Keratinocyte (primary cell): ENCODE measurements around the gene ERC2. TPM values are rescaled to one million over a fixed set of nuclear protein-coding genes. Genes with fewer than 3 reads are reported as not detected.

Experiments used
- DNase-seq: peaks from one replicate; pipeline ENCODE4 v3.0.0-alpha.2; 2011; ENCODE audit warnings: low read depth, missing footprints, low spot score
- FAIRE-seq: peaks from 2 replicates; lab custom pipeline; 2011; peaks lifted over from hg19 to GRCh38; lab: Jason Lieb, UNC
- H2AFZ ChIP-seq: 2 replicates; pipeline ENCODE4 v1.6.0; 2012; ENCODE audit warnings: low read length, control low read depth, inconsistent platforms; ENCODE audit not compliant: control insufficient read depth
- H3K27ac ChIP-seq: 2 replicates; pipeline ENCODE4 v1.5.1; 2011; ENCODE audit warnings: low read length; ENCODE audit not compliant: control insufficient read depth, insufficient read depth
- H3K27me3 ChIP-seq: 3 replicates; pipeline ENCODE4 v1.6.0; 2011; ENCODE audit warnings: low read length; ENCODE audit not compliant: control insufficient read depth, insufficient read depth; ENCODE audit errors: extremely low read depth
- H3K36me3 ChIP-seq, 2 experiments: 2 replicates in 1 of 2; 3 replicates in 1 of 2; pipeline ENCODE4 v1.5.1; 2011; ENCODE audit warnings: low read length in 2 of 2, mild to moderate bottlenecking in 1 of 2; ENCODE audit not compliant: control insufficient read depth in 2 of 2, insufficient read depth in 2 of 2; ENCODE audit errors: extremely low read depth in 1 of 2
- H3K4me1 ChIP-seq: 3 replicates; pipeline ENCODE4 v1.5.1; 2011; ENCODE audit warnings: low read length; ENCODE audit not compliant: control insufficient read depth, insufficient read depth; ENCODE audit errors: extremely low read depth
- H3K4me2 ChIP-seq: 3 replicates; pipeline ENCODE4 v1.6.0; 2011; ENCODE audit warnings: low read depth, low read length; ENCODE audit not compliant: control insufficient read depth, insufficient read depth; ENCODE audit errors: extremely low read depth
- H3K4me3 ChIP-seq, 3 experiments: fragments of 200-600 bp in 1 of 3; sonication (generic) in 1 of 3; 2 replicates in 2 of 3; 3 replicates in 1 of 3; pipeline ENCODE4 v1.5.1; 2011 to 2016; ENCODE audit warnings: low read length in 3 of 3, mild to moderate bottlenecking in 3 of 3, control low read depth in 2 of 3, inconsistent platforms in 1 of 3, low read depth in 1 of 3, mixed read lengths in 1 of 3, mixed run types in 1 of 3, moderate library complexity in 1 of 3; ENCODE audit not compliant: control insufficient read depth in 2 of 3, insufficient read depth in 2 of 3; ENCODE audit errors: extremely low read depth in 1 of 3
- H3K79me2 ChIP-seq: 2 replicates; pipeline ENCODE4 v1.6.0; 2012; ENCODE audit warnings: low read length; ENCODE audit not compliant: control insufficient read depth, insufficient read depth
- H3K9ac ChIP-seq: 3 replicates; pipeline ENCODE4 v1.6.0; 2011; ENCODE audit warnings: low read length; ENCODE audit not compliant: control insufficient read depth, insufficient read depth; ENCODE audit errors: extremely low read depth
- H3K9me1 ChIP-seq: 3 replicates; pipeline ENCODE4 v1.6.0; 2011; ENCODE audit warnings: low read length; ENCODE audit not compliant: control insufficient read depth, insufficient read depth; ENCODE audit errors: extremely low read depth
- H3K9me3 ChIP-seq: 2 replicates; pipeline ENCODE4 v1.5.1; 2012; ENCODE audit warnings: low read depth, low read length; ENCODE audit not compliant: control insufficient read depth
- H4K20me1 ChIP-seq: 3 replicates; pipeline ENCODE4 v1.6.0; 2011; ENCODE audit warnings: low read length; ENCODE audit not compliant: control insufficient read depth, insufficient read depth; ENCODE audit errors: extremely low read depth
- EZH2 ChIP-seq: IDR thresholded peaks from one replicate; pipeline ENCODE4 v1.6.1; 2012; ENCODE audit warnings: inconsistent platforms, mild to moderate bottlenecking, low read length, moderate library complexity
- dilution Hi-C: fragments of 300-500 bp; cut with MboI; formaldehyde crosslinking; loops from one replicate; pipeline ENCODE4 v1.7.0; 2020; ENCODE audit warnings: low sequenced_read_pairs; ENCODE audit not compliant: extremely low pct_ligation_motif_present
- polyA plus RNA-seq, 5 experiments: library from polyadenylated mRNA; depleted of rRNA in 3 of 5; stranded (reverse) in 3 of 5; stranded (forward) in 1 of 5; unstranded in 1 of 5; fragments of >200 nt; gene quantifications; 1 replicate in 1 of 5; 2 replicates in 3 of 5; 3 replicates in 1 of 5; pipeline versions ENCODE4 v1.2.1 to v1.2.3, GENCODE V29; 2011 to 2012; ENCODE audit warnings: missing spikeins in 2 of 5, low read depth in 1 of 5, low replicate concordance in 1 of 5
- TF ChIP-seq, protein P1 (sequence below), 3 experiments: IDR thresholded peaks in 1 of 3; conservative IDR thresholded peaks in 1 of 3; optimal IDR thresholded peaks in 1 of 3; 2 replicates in 2 of 3; 3 replicates in 1 of 3; pipeline versions ENCODE3 to v1.5.1; 2011; ENCODE audit warnings: low read length in 3 of 3, mild to moderate bottlenecking in 3 of 3, moderate library complexity in 2 of 3, control low read depth in 1 of 3, inconsistent platforms in 1 of 3; ENCODE audit not compliant: insufficient read depth in 2 of 3; ENCODE audit errors: extremely low read depth in 1 of 3

Gene ERC2
- polyA plus RNA-seq, 1 donor (not counting 4 experiments of a cell fraction or from before 2014, with no cell fraction given), result 0.08 TPM

DNA sequence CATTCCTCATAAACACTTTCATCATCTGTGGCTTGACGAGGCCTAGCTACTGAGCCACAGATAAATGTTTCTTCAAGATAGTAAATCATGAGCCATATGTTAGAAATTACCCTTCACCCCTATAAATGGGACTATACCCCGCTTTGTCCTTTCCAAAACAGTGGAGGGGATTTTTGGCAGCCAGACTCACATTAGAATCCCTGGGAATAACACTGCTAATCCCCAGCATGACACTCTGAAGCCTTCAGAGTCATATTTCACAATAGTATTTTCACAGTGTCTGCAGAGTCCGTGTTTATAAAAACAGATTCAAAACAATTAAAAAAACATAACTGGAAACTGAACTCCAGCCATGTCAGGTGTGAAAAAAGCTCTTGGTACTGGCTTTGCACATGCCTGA, 271.6 kb downstream of the ERC2 start:
- Histone ChIP-seq H3K4me1 (no peaks in the 10 kb centered on the region), H4K20me1 (no peaks in the 10 kb centered on the region), H3K9ac (no peak overlapping the region), H3K9me1 (no peaks in the 10 kb centered on the region), H2AFZ (no peak overlapping the region), H3K27ac (no peak overlapping the region), H3K79me2 (no peaks in the 10 kb centered on the region), H3K4me2 (no peak overlapping the region), H3K36me3 (no peaks in the 10 kb centered on the region), H3K27me3 (no peaks in the 10 kb centered on the region), H3K4me3 (no peak overlapping the region), H3K9me3 (no peaks in the 10 kb centered on the region)
- no peak for DNase-seq
- dilution Hi-C loops, result no loop called here
- no peak for TF ChIP-seq EZH2
- TF ChIP-seq, protein P1, sequence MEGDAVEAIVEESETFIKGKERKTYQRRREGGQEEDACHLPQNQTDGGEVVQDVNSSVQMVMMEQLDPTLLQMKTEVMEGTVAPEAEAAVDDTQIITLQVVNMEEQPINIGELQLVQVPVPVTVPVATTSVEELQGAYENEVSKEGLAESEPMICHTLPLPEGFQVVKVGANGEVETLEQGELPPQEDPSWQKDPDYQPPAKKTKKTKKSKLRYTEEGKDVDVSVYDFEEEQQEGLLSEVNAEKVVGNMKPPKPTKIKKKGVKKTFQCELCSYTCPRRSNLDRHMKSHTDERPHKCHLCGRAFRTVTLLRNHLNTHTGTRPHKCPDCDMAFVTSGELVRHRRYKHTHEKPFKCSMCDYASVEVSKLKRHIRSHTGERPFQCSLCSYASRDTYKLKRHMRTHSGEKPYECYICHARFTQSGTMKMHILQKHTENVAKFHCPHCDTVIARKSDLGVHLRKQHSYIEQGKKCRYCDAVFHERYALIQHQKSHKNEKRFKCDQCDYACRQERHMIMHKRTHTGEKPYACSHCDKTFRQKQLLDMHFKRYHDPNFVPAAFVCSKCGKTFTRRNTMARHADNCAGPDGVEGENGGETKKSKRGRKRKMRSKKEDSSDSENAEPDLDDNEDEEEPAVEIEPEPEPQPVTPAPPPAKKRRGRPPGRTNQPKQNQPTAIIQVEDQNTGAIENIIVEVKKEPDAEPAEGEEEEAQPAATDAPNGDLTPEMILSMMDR (optimal IDR thresholded peaks at IDR 0.05 in 1 of 3, IDR thresholded peaks at IDR 0.05 in 1 of 3, conservative IDR thresholded peaks at IDR 0.05 in 1 of 3; ENCODE audit: extremely low read depth in 1 of 3, insufficient read depth in 2 of 3, low read length in 3 of 3), result no peak
- no peak for FAIRE-seq

DNA sequence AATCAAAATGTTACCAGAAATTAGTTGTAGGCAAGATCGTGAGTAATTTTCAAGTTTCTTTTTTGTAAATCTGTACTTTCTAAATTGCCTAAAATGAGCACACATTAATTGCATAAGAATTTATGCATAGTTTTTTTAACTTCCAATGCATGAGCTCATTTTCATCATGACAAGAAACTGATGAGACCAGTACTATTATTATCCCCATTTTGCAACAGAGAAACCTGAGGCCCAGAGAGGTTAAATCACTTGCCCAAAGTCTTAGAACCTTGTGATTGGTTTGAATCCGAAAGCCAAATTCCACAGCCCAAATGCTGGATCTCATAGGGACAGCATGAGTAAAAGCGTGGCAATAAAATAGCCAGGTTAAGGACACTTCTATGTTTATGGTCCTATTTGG, 274.7 kb downstream of the ERC2 start:
- H3K9me1 ChIP-seq, result no peaks in the 10 kb centered on the region
- H3K9me3 ChIP-seq, result no peaks in the 10 kb centered on the region
- H3K9ac ChIP-seq, result no peak overlapping the region
- no peaks in the 10 kb centered on the region for H3K79me2 ChIP-seq
- DNase-seq (no peak), FAIRE-seq (no peak)
- H3K36me3 ChIP-seq, result no peaks in the 10 kb centered on the region
- H3K27ac ChIP-seq, result no peak overlapping the region
- H3K4me1 ChIP-seq, result no peaks in the 10 kb centered on the region
- TF ChIP-seq, protein P1 (optimal IDR thresholded peaks at IDR 0.05 in 1 of 3, IDR thresholded peaks at IDR 0.05 in 1 of 3, conservative IDR thresholded peaks at IDR 0.05 in 1 of 3; ENCODE audit: extremely low read depth in 1 of 3, insufficient read depth in 2 of 3, low read length in 3 of 3), result no peak
- TF ChIP-seq EZH2, result no peak
- dilution Hi-C loops, result no loop called here
- H3K4me2 ChIP-seq, result no peak overlapping the region
- H3K27me3 ChIP-seq, result no peaks in the 10 kb centered on the region
- H4K20me1 ChIP-seq, result no peaks in the 10 kb centered on the region
- no peak overlapping the region for H3K4me3 ChIP-seq
- no peak overlapping the region for H2AFZ ChIP-seq
